ENCODE data around the gene ZDHHC19. TPM values are rescaled to one million over a fixed set of nuclear protein-coding genes. Genes with fewer than 3 reads are reported as not detected.

The ZDHHC19 gene, protein sequence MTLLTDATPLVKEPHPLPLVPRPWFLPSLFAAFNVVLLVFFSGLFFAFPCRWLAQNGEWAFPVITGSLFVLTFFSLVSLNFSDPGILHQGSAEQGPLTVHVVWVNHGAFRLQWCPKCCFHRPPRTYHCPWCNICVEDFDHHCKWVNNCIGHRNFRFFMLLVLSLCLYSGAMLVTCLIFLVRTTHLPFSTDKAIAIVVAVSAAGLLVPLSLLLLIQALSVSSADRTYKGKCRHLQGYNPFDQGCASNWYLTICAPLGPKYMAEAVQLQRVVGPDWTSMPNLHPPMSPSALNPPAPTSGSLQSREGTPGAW
- total RNA-seq (2022; extraction: Qiagen RNA extraction) = 0.29 to 0.38 TPM (median 0.34 TPM) in 3 of 5 replicates, not detected in the others

DNA sequence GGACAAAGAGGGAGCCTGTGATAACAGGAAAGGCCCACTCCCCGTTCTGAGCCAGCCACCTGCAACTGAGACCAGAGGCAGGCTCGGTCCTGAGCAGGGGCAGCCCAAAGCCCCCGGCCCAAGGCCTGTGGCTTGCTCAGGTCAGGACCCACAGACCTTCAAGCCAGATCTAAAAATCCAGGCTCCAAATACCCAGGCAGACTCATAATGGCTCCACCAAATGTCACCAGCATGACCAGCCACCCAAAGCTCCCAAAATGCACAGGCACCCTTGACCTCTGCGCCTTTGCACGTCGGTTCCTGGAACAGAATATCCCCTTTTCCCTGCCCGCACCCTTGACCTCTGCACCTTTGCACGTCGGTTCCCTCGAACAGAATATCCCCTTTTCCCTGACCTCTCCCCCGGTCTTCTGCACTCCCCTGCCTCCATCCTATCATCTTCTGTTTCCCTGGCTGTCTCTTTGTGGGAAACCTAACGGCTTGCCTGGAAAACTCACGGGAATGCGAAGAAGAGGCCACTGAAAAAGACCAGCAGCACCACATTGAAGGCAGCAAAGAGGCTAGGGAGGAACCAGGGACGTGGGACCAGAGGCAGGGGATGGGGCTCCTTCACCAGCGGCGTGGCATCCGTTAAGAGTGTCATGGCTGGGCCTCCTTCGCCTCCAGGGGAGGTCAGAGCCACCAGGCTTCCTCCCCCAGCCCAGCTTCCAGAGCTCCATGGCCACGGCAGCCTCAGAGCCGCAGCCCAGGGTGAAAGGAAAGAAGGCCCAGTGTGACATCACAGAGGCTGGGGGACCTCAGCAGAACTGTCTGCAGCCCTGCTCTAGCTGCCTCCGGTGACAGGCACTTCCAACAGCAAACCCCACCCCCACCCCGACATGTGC lies at the start of gene ZDHHC19:
TSS of gene ZDHHC19 (minus strand) at position 728 of the 884 bp plus-strand sequence. CDS start at position 643, 85 bp downstream.

DNA sequence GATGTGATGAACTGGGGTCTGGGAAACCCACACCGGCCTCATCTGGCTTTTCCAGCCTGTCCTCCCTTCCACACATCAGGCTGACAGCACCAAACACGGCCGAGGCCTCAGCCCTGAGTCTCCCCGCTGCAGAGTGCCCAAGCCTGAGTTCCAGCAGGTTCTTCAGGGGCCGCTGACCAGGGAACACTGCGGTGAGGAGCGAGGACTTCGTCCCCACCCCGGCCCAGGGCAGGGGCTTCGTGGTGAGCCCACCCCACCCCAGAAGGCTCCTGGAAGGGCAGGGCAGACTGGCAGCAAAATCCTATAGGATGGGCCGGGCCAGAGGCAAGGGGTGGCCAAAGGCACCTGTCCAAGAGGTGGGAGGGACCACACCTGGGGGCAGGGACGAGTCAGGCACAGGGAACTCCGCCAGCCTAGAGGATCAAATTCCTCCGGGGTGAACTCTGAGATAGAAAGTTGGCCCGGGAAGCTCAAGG lies 4.9 kb upstream of the ZDHHC19 start, which contains the start of gene SLC51A:
TSS of gene SLC51A (plus strand) at position 446 of the 476 bp plus-strand sequence. CDS start 179 bp downstream, outside the sequence.

Other genes starting within 250 kb of the ZDHHC19 start
- 81.3 to 98.2 TPM (median 87.2 TPM) in 5 replicates for gene TFRC, start 129.3 kb downstream of the ZDHHC19 start, total RNA-seq (2022; extraction: Qiagen RNA extraction)
- gene SLC51A, start 5.1 kb upstream of the ZDHHC19 start, total RNA-seq (2022; extraction: Qiagen RNA extraction) = not detected in 5 replicates
- 29.3 to 35.0 TPM (median 33.1 TPM) in 5 replicates for gene PCYT1A, start 76.3 kb upstream of the ZDHHC19 start, total RNA-seq (2022; extraction: Qiagen RNA extraction)
- 21.1 to 27.5 TPM (median 23.6 TPM) in 5 replicates for gene DYNLT2B, start 106.8 kb upstream of the ZDHHC19 start, total RNA-seq (2022; extraction: Qiagen RNA extraction)
- gene TM4SF19, start 127.0 kb upstream of the ZDHHC19 start, total RNA-seq (2022; extraction: Qiagen RNA extraction) = 7.1 to 11.6 TPM (median 9.0 TPM) in 5 replicates
- gene UBXN7, start 221.0 kb upstream of the ZDHHC19 start, total RNA-seq (2022; extraction: Qiagen RNA extraction) = 5.5 to 9.5 TPM (median 8.9 TPM) in 5 replicates

Measured in A549 treated with Mapracorat at 1 μM for 4 hours (cell line).